IPS-15b (cell line): ENCODE measurements around the gene MRPS30.
"Not testable (repeated sequence)": the region's sequence is repeated elsewhere in the genome, so short reads cannot be mapped to it uniquely, and the experiment has no call there.

Experiments
- H3K27me3 ChIP-seq: one replicate; pipeline ENCODE4 v1.6.1; 2013; ENCODE audit warnings: low read length; ENCODE audit not compliant: control insufficient read depth, insufficient read depth
- H3K36me3 ChIP-seq: one replicate; pipeline ENCODE4 v1.6.1; 2013; ENCODE audit warnings: low read length; ENCODE audit not compliant: control insufficient read depth, insufficient read depth
- H3K4me1 ChIP-seq: one replicate; pipeline ENCODE4 v1.6.1; 2013; ENCODE audit warnings: mild to moderate bottlenecking, low read length; ENCODE audit not compliant: control insufficient read depth, insufficient read depth
- H3K4me3 ChIP-seq: one replicate; pipeline ENCODE4 v1.5.1; 2013; ENCODE audit warnings: low read depth, low read length
- H3K9ac ChIP-seq: one replicate; pipeline ENCODE4 v1.6.1; 2013; ENCODE audit warnings: low read depth, mild to moderate bottlenecking, low read length
- H3K9me3 ChIP-seq: one replicate; pipeline ENCODE4 v1.6.1; 2013; ENCODE audit warnings: mild to moderate bottlenecking, low read length; ENCODE audit not compliant: control insufficient read depth, insufficient read depth

Gene MRPS30

GRCh38 chr5:44808435-44809214 lies at the start of gene MRPS30:
Gene MRPS30, plus strand, starts transcription at chr5:44808947. Its CDS starts 16 bp downstream, at chr5:44808963.
- peak within 1 kb of the TSS; percentile 98 for H3K4me3 ChIP-seq
- H3K4me1 ChIP-seq = peaks cover 5% of the 10 kb centered on the region
- H3K36me3 ChIP-seq = peaks cover 3% of the 10 kb centered on the region

DNA sequence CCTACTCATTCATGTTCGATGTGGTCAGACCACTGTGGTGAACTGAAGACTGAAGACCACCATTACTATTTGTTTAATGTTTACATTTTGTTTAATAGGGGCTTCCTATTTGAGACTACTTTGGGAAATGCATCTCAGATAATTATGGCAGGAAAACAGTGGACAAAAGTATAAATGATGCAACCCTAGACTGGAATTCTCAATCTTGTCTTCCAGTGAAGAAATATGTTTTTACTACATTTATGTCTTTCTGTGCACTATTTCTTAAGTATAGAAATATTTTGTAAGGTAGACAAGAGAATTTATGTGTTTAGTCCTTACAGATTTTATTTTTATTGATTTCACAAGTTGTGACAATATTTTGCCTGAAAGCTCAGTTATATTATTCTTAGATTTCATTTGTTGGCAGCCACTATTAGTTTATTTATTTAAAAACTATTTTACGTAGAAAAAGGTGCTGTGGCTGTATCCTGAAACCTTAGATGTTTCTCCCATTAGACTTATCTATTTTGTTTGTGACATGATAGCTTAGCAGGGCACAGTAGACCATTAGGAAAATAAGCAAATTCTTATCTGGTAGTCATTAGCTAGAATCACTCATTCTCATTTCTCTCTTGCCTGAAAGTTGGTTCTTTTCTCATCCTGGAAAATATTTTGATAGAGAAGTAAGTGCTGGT lies 39.4 kb upstream of the MRPS30 start:
- Histone ChIP-seq H3K27me3 (no peaks in the 10 kb centered on the region), H3K9ac (no peak overlapping the region), H3K9me3 (no peaks in the 10 kb centered on the region), H3K4me1 (no peaks in the 10 kb centered on the region), H3K4me3 (no peak overlapping the region), H3K36me3 (no peaks in the 10 kb centered on the region)

More at GRCh38 chr5:44808435-44809214, at the start of gene MRPS30:
- H3K9ac ChIP-seq = peak within 1 kb of the TSS; percentile 97
- no peaks in the 10 kb centered on the region for H3K9me3 ChIP-seq
- no peaks in the 10 kb centered on the region for H3K27me3 ChIP-seq

DNA sequence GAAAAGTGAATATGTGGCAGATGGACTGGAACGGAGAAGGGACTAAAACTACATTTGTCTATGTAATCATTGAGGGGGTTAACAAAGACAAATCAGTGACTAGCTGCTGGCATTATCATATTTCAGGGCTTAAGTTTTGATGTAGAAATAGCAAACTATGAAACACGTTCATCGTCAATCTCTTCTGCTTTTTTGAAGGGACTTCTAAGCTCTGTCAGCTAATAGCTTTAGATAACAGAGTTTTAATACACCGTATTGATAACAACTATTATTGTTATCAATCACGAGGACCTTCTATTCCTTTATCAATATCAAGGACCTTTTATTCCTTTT lies 38.9 kb upstream of the MRPS30 start:
- Histone ChIP-seq H3K27me3 (no peaks in the 10 kb centered on the region), H3K9me3 (no peaks in the 10 kb centered on the region), H3K36me3 (no peaks in the 10 kb centered on the region), H3K9ac (no peak overlapping the region), H3K4me3 (no peak overlapping the region), H3K4me1 (no peaks in the 10 kb centered on the region)

- Histone ChIP-seq H3K4me1 (no peaks in the 10 kb centered on the region), H3K27me3 (no peaks in the 10 kb centered on the region), H3K9me3 (no peaks in the 10 kb centered on the region), H3K4me3 (no peak overlapping the region), H3K9ac (no peak overlapping the region), H3K36me3 (no peaks in the 10 kb centered on the region)
Observed at GRCh38 chr5:44770780-44771717, 37.7 kb upstream of the MRPS30 start.

DNA sequence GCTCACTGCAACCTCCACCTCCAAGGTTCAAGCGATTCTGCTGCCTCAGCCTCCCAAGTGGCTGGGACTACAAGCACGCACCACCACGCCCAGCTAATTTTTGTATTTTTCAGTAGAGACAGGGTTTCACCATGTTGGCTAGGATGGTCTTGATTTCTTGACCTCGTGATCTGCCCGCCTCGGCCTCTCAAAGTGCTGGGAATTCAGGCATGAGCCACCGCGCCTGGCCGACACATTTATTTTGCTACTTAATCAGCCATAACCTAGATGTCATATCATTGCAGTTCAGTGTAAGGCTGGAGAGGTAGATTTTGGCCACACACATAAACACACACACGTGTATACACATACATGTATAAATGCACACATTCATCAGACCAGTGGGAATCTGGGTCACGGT lies 36.4 kb upstream of the MRPS30 start:
- H3K36me3 ChIP-seq, H3K4me3 ChIP-seq, H3K9me3 ChIP-seq, H3K9ac ChIP-seq, H3K4me1 ChIP-seq, H3K27me3 ChIP-seq: not testable (repeated sequence)

DNA sequence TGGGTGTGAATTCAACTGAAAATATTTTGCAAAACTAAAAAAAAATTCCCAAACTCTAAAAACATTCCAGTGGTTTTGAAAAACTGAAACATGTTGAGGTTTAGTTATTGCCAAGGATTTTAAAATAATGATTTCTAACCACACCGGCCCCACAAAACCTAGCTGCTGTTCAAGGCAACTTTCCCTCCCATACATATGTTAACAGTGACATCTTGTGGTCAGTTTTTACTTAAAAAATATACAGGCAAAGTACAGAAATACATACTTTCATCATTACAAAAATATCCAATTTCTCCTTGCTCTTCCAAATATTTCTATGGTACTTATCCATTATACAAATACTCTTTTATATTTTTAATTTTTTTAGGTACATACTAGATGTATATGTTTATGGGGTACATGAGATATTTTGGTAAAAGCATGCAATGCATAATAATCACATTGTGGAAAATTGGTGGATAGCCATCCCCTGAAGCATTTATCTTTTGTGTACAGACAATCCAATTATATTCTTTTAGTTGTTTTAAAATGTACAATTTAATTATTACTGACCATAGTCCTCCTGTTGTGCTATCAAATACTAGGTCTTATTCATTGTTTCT lies 34.4 kb upstream of the MRPS30 start:
- H3K36me3 ChIP-seq = no peaks in the 10 kb centered on the region
- no peaks in the 10 kb centered on the region for H3K9me3 ChIP-seq
- no peaks in the 10 kb centered on the region for H3K4me1 ChIP-seq
- H3K9ac ChIP-seq = no peak overlapping the region
- H3K4me3 ChIP-seq = no peak overlapping the region
- no peaks in the 10 kb centered on the region for H3K27me3 ChIP-seq

DNA sequence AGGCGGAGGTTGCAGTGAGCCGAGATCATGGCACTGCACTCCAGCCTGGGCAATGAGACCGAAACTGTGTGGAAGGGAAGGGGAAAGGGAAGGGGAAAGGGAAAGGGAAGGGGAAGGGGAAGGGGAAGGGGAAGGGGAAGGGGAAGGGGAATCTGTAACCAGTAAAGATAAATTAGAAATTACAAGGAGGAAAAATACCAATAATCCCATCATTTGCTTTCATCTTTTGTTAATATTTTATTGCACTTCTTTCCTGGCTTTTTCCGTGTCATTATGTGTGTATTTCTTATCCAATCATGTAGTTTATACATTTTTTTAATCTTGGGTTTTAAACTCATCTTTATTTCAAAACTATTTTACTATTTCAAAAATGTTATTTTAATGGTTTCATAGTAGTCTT lies 29.6 kb upstream of the MRPS30 start:
- no peaks in the 10 kb centered on the region for H3K27me3 ChIP-seq
- no peaks in the 10 kb centered on the region for H3K4me1 ChIP-seq
- no peak overlapping the region for H3K9ac ChIP-seq
- H3K4me3 ChIP-seq = no peak overlapping the region
- H3K9me3 ChIP-seq = no peaks in the 10 kb centered on the region
- no peaks in the 10 kb centered on the region for H3K36me3 ChIP-seq

DNA sequence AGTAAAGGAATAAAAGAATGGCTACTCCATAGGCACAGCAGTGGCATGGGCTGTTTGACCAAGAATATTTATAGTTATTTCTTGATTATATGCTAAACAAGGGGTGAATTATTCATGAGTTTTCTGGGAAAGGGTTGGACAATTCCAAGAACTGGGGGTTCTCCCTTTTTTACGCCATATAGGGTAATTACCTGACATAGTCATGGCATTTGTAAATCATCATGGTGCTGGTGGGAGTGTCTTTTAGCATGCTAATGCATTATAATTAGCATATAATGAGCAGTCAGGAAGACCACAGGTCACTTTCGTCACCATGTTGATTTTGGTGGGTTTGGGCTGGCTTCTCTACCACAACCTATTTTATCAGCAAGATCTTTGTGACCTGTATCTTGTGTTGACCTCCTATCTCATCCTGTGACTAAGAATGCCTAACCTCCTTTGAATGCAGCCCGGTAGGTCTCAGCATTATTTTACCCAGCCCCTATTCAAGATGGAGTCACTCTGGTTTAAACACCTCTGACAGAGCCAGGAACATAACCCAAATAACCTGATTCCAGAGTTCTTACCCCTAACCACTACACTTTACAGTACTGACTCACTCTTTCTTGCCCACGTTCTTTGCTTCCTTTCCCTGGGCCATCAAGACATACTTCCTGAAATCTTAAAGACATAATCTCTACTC lies 25.0 kb upstream of the MRPS30 start:
- Histone ChIP-seq H3K4me1 (no peaks in the 10 kb centered on the region), H3K36me3 (peaks cover 2% of the 10 kb centered on the region), H3K27me3 (no peaks in the 10 kb centered on the region), H3K9me3 (no peaks in the 10 kb centered on the region), H3K9ac (no peak overlapping the region), H3K4me3 (no peak overlapping the region)

DNA sequence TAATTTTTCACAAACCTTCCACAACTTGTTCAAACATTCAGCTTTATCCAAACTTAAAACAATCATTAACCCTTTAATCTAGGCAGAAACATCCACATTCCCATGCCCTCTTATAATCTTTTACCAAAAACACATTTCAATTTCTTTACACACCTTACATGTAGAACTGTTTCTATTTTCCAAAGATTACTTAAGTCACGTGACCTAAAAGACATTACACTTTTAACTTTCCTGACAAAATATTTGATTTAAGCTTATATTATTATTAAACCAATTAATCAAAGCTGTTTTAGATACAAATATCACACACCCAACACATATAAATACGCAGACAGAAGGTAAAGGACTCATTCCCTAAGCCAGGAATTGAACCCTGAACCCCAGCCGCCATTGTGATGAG lies 21.0 kb upstream of the MRPS30 start:
- H3K27me3 ChIP-seq = no peaks in the 10 kb centered on the region
- no peak overlapping the region for H3K4me3 ChIP-seq
- H3K4me1 ChIP-seq = no peaks in the 10 kb centered on the region
- H3K9ac ChIP-seq = no peak overlapping the region
- H3K36me3 ChIP-seq = peaks cover 2% of the 10 kb centered on the region
- H3K9me3 ChIP-seq = no peaks in the 10 kb centered on the region

DNA sequence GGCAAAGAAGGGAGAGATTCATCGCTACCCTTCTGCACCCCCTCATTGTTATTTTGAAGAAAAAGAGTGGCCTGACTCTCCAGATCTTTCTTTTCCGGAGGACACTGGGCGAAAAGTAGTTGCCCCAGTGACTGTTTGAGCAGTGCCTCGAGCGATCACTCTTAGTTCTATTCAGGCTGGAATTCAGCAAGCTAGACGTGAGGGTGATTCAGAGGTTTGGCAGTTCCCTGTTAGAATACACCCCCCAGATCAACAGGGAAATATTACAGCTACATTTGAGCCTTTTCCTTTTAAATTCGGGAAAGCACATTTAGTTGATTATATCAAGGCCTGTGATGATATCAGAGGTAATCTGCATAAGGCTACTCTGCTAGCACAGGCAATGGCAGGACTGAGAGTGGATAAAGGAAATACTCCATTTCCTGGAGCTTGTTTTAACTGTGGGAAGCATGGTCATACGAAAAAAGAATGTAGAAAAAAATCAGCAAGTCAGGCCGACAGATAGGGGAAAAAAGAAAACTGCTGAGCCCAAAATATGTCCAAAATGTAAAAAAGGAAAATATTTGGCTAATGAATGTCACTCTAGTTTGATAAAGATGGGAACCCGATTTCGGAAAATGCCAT lies 19.3 kb upstream of the MRPS30 start:
- not testable (repeated sequence) for H3K4me1 ChIP-seq, H3K9ac ChIP-seq, H3K36me3 ChIP-seq, H3K27me3 ChIP-seq, H3K4me3 ChIP-seq, H3K9me3 ChIP-seq
